Measurements from ENCODE around the gene GCHFR. TPM values are rescaled to one million over a fixed set of nuclear protein-coding genes. Genes with fewer than 3 reads are reported as not detected.
A peak's percentile ranks its signal among the peaks of the same experiment; 100 is the strongest.

GCHFR gene
- total RNA-seq, 1 donor from 2014 or later: 23.3 TPM

- peaks cover 6% of the 10 kb centered on the region for H3K4me1 Mint-ChIP-seq (ENCODE audit: unreplicated experiment)
- H3K27me3 Mint-ChIP-seq: no peaks in the 10 kb centered on the region
- TF ChIP-seq CTCF (conservative IDR thresholded peaks at IDR 0.05): no peak
- H3K9me3 Mint-ChIP-seq: no peaks in the 10 kb centered on the region
- H3K4me3 Mint-ChIP-seq: no peak overlapping the region
- H3K27ac Mint-ChIP-seq: no peak overlapping the region
- peaks cover 3% of the 10 kb centered on the region for H3K36me3 Mint-ChIP-seq
- DNase-seq (ENCODE audit: extremely low spot score, unreplicated experiment): no peak
These were observed 24.0 kb upstream of the GCHFR start for GRCh38 chr15:40739854-40740253.

GRCh38 chr15:40743485-40743901 lies 20.4 kb upstream of the GCHFR start:
- TF ChIP-seq CTCF (conservative IDR thresholded peaks at IDR 0.05): no peak
- Mint-ChIP-seq H3K36me3 (peaks cover 3% of the 10 kb centered on the region), H3K4me1 (ENCODE audit: unreplicated experiment) (peaks cover 16% of the 10 kb centered on the region), H3K9me3 (no peaks in the 10 kb centered on the region), H3K27me3 (no peaks in the 10 kb centered on the region), H3K27ac (no peak overlapping the region), H3K4me3 (no peak overlapping the region)
- DNase-seq (ENCODE audit: extremely low spot score, unreplicated experiment): no peak

GRCh38 chr15:40743921-40744814 lies 19.7 kb upstream of the GCHFR start:
- DNase-seq (ENCODE audit: extremely low spot score, unreplicated experiment): no peak
- Mint-ChIP-seq H3K27ac (no peak overlapping the region), H3K4me3 (no peak overlapping the region)

GRCh38 chr15:40744815-40745152 lies 19.1 kb upstream of the GCHFR start:
- Mint-ChIP-seq H3K36me3 (peaks cover 3% of the 10 kb centered on the region), H3K4me3 (no peak overlapping the region), H3K27ac (no peak overlapping the region), H3K9me3 (no peaks in the 10 kb centered on the region), H3K4me1 (ENCODE audit: unreplicated experiment) (peaks cover 16% of the 10 kb centered on the region), H3K27me3 (no peaks in the 10 kb centered on the region)
- TF ChIP-seq CTCF (conservative IDR thresholded peaks at IDR 0.05): no peak
- no peak for DNase-seq (ENCODE audit: extremely low spot score, unreplicated experiment)

More at GRCh38 chr15:40743921-40744814, 19.7 kb upstream of the GCHFR start:
- Mint-ChIP-seq H3K27me3 (no peaks in the 10 kb centered on the region), H3K36me3 (peaks cover 3% of the 10 kb centered on the region), H3K4me1 (ENCODE audit: unreplicated experiment) (peaks cover 16% of the 10 kb centered on the region), H3K9me3 (no peaks in the 10 kb centered on the region)
- TF ChIP-seq CTCF (conservative IDR thresholded peaks at IDR 0.05): peak; percentile 53

GRCh38 chr15:40746916-40747418 lies 16.9 kb upstream of the GCHFR start:
- Mint-ChIP-seq H3K4me1 (ENCODE audit: unreplicated experiment) (peaks cover 16% of the 10 kb centered on the region), H3K4me3 (no peak overlapping the region), H3K9me3 (no peaks in the 10 kb centered on the region), H3K27me3 (no peaks in the 10 kb centered on the region), H3K27ac (peak overlapping the region; percentile 6), H3K36me3 (peaks cover 3% of the 10 kb centered on the region)
- no peak for DNase-seq (ENCODE audit: extremely low spot score, unreplicated experiment)
- no peak for TF ChIP-seq CTCF (conservative IDR thresholded peaks at IDR 0.05)

Data from type B pancreatic cell (in vitro differentiated cells).